ENCODE measurements around the gene EPS8L1.

EPS8L1 gene

GRCh38 chr19:55080968-55081769 lies 5.5 kb downstream of the EPS8L1 start:
- no peaks in the 10 kb centered on the region for H3K36me3 ChIP-seq (ENCODE audit: control insufficient read depth in 2 of 2, insufficient read depth in 2 of 2, low read length in 2 of 2)
- H3K9ac ChIP-seq (ENCODE audit: low read length in 2 of 2), result no peak overlapping the region
- peaks cover 65 to 80% of the 10 kb centered on the region in 2 donors for H3K27me3 ChIP-seq (ENCODE audit: control insufficient read depth in 1 of 2, insufficient read depth in 2 of 2, low read length in 2 of 2)
- peaks cover 27% of the 10 kb centered on the region for H3K4me1 ChIP-seq (ENCODE audit: control insufficient read depth, insufficient read depth, low read length)
- peak overlapping the region; percentile 40 to 65 for H3K4me3 ChIP-seq (ENCODE audit: low read length in 2 of 2)
- H3K9me3 ChIP-seq (ENCODE audit: control insufficient read depth in 2 of 2, low read length in 2 of 2), result no peaks in the 10 kb centered on the region
- H3K27ac ChIP-seq (ENCODE audit: low read length), result no peak overlapping the region

- Histone ChIP-seq H3K4me3 (ENCODE audit: low read length in 2 of 2) (peak overlapping the region in 1 of 2 donors; percentile 65), H3K9me3 (ENCODE audit: control insufficient read depth in 2 of 2, low read length in 2 of 2) (no peaks in the 10 kb centered on the region), H3K27ac (ENCODE audit: low read length) (no peak overlapping the region), H3K9ac (ENCODE audit: low read length in 2 of 2) (no peak overlapping the region), H3K27me3 (ENCODE audit: control insufficient read depth in 1 of 2, insufficient read depth in 2 of 2, low read length in 2 of 2) (peaks cover 65 to 82% of the 10 kb centered on the region in 2 donors), H3K36me3 (ENCODE audit: control insufficient read depth in 2 of 2, insufficient read depth in 2 of 2, low read length in 2 of 2) (no peaks in the 10 kb centered on the region), H3K4me1 (ENCODE audit: control insufficient read depth, insufficient read depth, low read length) (peaks cover 32% of the 10 kb centered on the region)
These were observed 6.0 kb downstream of the EPS8L1 start for GRCh38 chr19:55081770-55082019.

GRCh38 chr19:55082020-55082851 lies 6.6 kb downstream of the EPS8L1 start:
- H3K4me1 ChIP-seq (ENCODE audit: control insufficient read depth, insufficient read depth, low read length), result peaks cover 38% of the 10 kb centered on the region
- H3K9ac ChIP-seq (ENCODE audit: low read length in 2 of 2), result no peak overlapping the region
- H3K36me3 ChIP-seq (ENCODE audit: control insufficient read depth in 2 of 2, insufficient read depth in 2 of 2, low read length in 2 of 2), result no peaks in the 10 kb centered on the region
- peak overlapping the region in 1 of 2 donors; percentile 65 for H3K4me3 ChIP-seq (ENCODE audit: low read length in 2 of 2)
- H3K27ac ChIP-seq (ENCODE audit: low read length), result no peak overlapping the region
- H3K9me3 ChIP-seq (ENCODE audit: control insufficient read depth in 2 of 2, low read length in 2 of 2), result no peaks in the 10 kb centered on the region
- H3K27me3 ChIP-seq (ENCODE audit: control insufficient read depth in 1 of 2, insufficient read depth in 2 of 2, low read length in 2 of 2), result peaks cover 62 to 77% of the 10 kb centered on the region in 2 donors

GRCh38 chr19:55083004-55083850 lies 7.6 kb downstream of the EPS8L1 start:
- Histone ChIP-seq H3K27ac (ENCODE audit: low read length) (no peak overlapping the region), H3K9me3 (ENCODE audit: control insufficient read depth in 2 of 2, low read length in 2 of 2) (no peaks in the 10 kb centered on the region), H3K27me3 (ENCODE audit: control insufficient read depth in 1 of 2, insufficient read depth in 2 of 2, low read length in 2 of 2) (peaks cover 62 to 76% of the 10 kb centered on the region in 2 donors), H3K4me3 (ENCODE audit: low read length in 2 of 2) (no peak overlapping the region), H3K36me3 (ENCODE audit: control insufficient read depth in 2 of 2, insufficient read depth in 2 of 2, low read length in 2 of 2) (no peaks in the 10 kb centered on the region), H3K4me1 (ENCODE audit: control insufficient read depth, insufficient read depth, low read length) (peaks cover 48% of the 10 kb centered on the region), H3K9ac (ENCODE audit: low read length in 2 of 2) (no peak overlapping the region)

- peaks cover 0 to under 1% of the 10 kb centered on the region in 2 donors for H3K36me3 ChIP-seq (ENCODE audit: control insufficient read depth in 2 of 2, insufficient read depth in 2 of 2, low read length in 2 of 2)
These were observed 8.7 kb downstream of the EPS8L1 start for GRCh38 chr19:55084416-55084815.

GRCh38 chr19:55085923-55086715 lies 10.4 kb downstream of the EPS8L1 start:
- Histone ChIP-seq H3K27ac (ENCODE audit: low read length) (no peak overlapping the region), H3K27me3 (ENCODE audit: control insufficient read depth in 1 of 2, insufficient read depth in 2 of 2, low read length in 2 of 2) (peaks cover 43 to 52% of the 10 kb centered on the region in 2 donors)

More at GRCh38 chr19:55084416-55084815, 8.7 kb downstream of the EPS8L1 start:
- H3K9me3 ChIP-seq (ENCODE audit: control insufficient read depth in 2 of 2, low read length in 2 of 2), result no peaks in the 10 kb centered on the region
- H3K27ac ChIP-seq (ENCODE audit: low read length), result no peak overlapping the region
- peaks cover 54% of the 10 kb centered on the region for H3K4me1 ChIP-seq (ENCODE audit: control insufficient read depth, insufficient read depth, low read length)
- H3K9ac ChIP-seq (ENCODE audit: low read length in 2 of 2), result no peak overlapping the region
- no peak overlapping the region for H3K4me3 ChIP-seq (ENCODE audit: low read length in 2 of 2)
- peaks cover 60 to 69% of the 10 kb centered on the region in 2 donors for H3K27me3 ChIP-seq (ENCODE audit: control insufficient read depth in 1 of 2, insufficient read depth in 2 of 2, low read length in 2 of 2)

GRCh38 chr19:55086730-55087541 lies 11.3 kb downstream of the EPS8L1 start:
- H3K27me3 ChIP-seq (ENCODE audit: control insufficient read depth in 1 of 2, insufficient read depth in 2 of 2, low read length in 2 of 2), result peaks cover 36 to 44% of the 10 kb centered on the region in 2 donors
- peak overlapping the region; percentile 21 to 71 for H3K4me3 ChIP-seq (ENCODE audit: low read length in 2 of 2)
- H3K27ac ChIP-seq (ENCODE audit: low read length), result no peak overlapping the region
- no peaks in the 10 kb centered on the region for H3K9me3 ChIP-seq (ENCODE audit: control insufficient read depth in 2 of 2, low read length in 2 of 2)
- peaks cover 39% of the 10 kb centered on the region for H3K4me1 ChIP-seq (ENCODE audit: control insufficient read depth, insufficient read depth, low read length)
- peaks cover 11 to 16% of the 10 kb centered on the region in 2 donors for H3K36me3 ChIP-seq (ENCODE audit: control insufficient read depth in 2 of 2, insufficient read depth in 2 of 2, low read length in 2 of 2)
- no peak overlapping the region for H3K9ac ChIP-seq (ENCODE audit: low read length in 2 of 2)

More at GRCh38 chr19:55085923-55086715, 10.4 kb downstream of the EPS8L1 start:
- Histone ChIP-seq H3K36me3 (ENCODE audit: control insufficient read depth in 2 of 2, insufficient read depth in 2 of 2, low read length in 2 of 2) (peaks cover 6 to 8% of the 10 kb centered on the region in 2 donors), H3K4me3 (ENCODE audit: low read length in 2 of 2) (peak overlapping the region; percentile 21 to 71), H3K9ac (ENCODE audit: low read length in 2 of 2) (no peak overlapping the region), H3K4me1 (ENCODE audit: control insufficient read depth, insufficient read depth, low read length) (peaks cover 47% of the 10 kb centered on the region), H3K9me3 (ENCODE audit: control insufficient read depth in 2 of 2, low read length in 2 of 2) (no peaks in the 10 kb centered on the region)

GRCh38 chr19:55087542-55087901 lies 11.9 kb downstream of the EPS8L1 start:
- Histone ChIP-seq H3K36me3 (ENCODE audit: control insufficient read depth in 2 of 2, insufficient read depth in 2 of 2, low read length in 2 of 2) (peaks cover 12 to 20% of the 10 kb centered on the region in 2 donors), H3K4me1 (ENCODE audit: control insufficient read depth, insufficient read depth, low read length) (peaks cover 33% of the 10 kb centered on the region), H3K9ac (ENCODE audit: low read length in 2 of 2) (no peak overlapping the region), H3K9me3 (ENCODE audit: control insufficient read depth in 2 of 2, low read length in 2 of 2) (no peaks in the 10 kb centered on the region), H3K27ac (ENCODE audit: low read length) (no peak overlapping the region), H3K27me3 (ENCODE audit: control insufficient read depth in 1 of 2, insufficient read depth in 2 of 2, low read length in 2 of 2) (peaks cover 31 to 38% of the 10 kb centered on the region in 2 donors), H3K4me3 (ENCODE audit: low read length in 2 of 2) (peak overlapping the region; percentile 21 to 71)

GRCh38 chr19:55088021-55088451 lies 12.4 kb downstream of the EPS8L1 start:
- Histone ChIP-seq H3K9me3 (ENCODE audit: control insufficient read depth in 2 of 2, low read length in 2 of 2) (no peaks in the 10 kb centered on the region), H3K27ac (ENCODE audit: low read length) (peak overlapping the region; percentile 24), H3K4me3 (ENCODE audit: low read length in 2 of 2) (peak overlapping the region in 1 of 2 donors; percentile 71), H3K36me3 (ENCODE audit: control insufficient read depth in 2 of 2, insufficient read depth in 2 of 2, low read length in 2 of 2) (peaks cover 14 to 23% of the 10 kb centered on the region in 2 donors), H3K4me1 (ENCODE audit: control insufficient read depth, insufficient read depth, low read length) (peaks cover 32% of the 10 kb centered on the region), H3K9ac (ENCODE audit: low read length in 2 of 2) (peak overlapping the region in 1 of 2 donors; percentile 55), H3K27me3 (ENCODE audit: control insufficient read depth in 1 of 2, insufficient read depth in 2 of 2, low read length in 2 of 2) (peaks cover 27 to 33% of the 10 kb centered on the region in 2 donors)

Measured in stomach smooth muscle (tissue), 2 donors.